Tibial nerve (tissue), 4 donors: ENCODE results near the gene TTC23L.

Experiments
- EP300 ChIP-seq, 2 donors: sonication (generic); formaldehyde crosslinking; IDR thresholded peaks; one replicate each; pipeline ENCODE4 v1.6.1; 2017; ENCODE audit warnings: antibody characterized with exemption in 2 of 2, mild to moderate bottlenecking in 1 of 2
- POLR2A ChIP-seq, 2 donors: fragments of 450-650 bp; IDR thresholded peaks; one replicate each; pipeline ENCODE4 v1.6.1; 2017; ENCODE audit warnings: antibody characterized with exemption in 2 of 2, mild to moderate bottlenecking in 2 of 2, moderate library complexity in 2 of 2
- TF ChIP-seq, protein P1 (sequence below), 5 experiments: fragments of 200-600 bp in 3 of 5; fragments of 450-650 bp in 2 of 5; sonication (generic) in 3 of 5; IDR thresholded peaks; one replicate each; pipeline ENCODE4 v1.5.1; 2016 to 2019; ENCODE audit warnings: antibody characterized with exemption in 5 of 5, mild to moderate bottlenecking in 3 of 5, moderate library complexity in 2 of 5

DNA sequence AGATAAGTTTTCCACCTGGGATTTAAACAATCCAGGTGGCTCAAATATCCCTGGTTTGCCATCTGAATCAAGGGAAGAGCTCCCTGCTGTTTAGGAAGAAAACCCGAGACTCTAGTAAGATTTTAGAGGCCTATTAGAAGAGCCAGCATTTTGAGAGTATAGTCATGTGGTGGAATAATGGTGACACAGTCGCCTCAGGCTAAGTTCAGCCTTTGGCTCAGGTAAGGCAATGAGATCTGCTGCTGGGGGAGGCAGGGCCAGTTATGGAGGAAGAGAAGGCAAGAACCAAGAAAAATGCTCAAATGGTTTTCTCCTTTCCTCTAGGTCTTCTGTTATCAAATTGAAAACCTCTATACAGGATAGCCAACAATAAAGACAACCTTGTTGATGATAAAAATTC lies 60.1 kb downstream of the TTC23L start:
- TF ChIP-seq, protein P1, sequence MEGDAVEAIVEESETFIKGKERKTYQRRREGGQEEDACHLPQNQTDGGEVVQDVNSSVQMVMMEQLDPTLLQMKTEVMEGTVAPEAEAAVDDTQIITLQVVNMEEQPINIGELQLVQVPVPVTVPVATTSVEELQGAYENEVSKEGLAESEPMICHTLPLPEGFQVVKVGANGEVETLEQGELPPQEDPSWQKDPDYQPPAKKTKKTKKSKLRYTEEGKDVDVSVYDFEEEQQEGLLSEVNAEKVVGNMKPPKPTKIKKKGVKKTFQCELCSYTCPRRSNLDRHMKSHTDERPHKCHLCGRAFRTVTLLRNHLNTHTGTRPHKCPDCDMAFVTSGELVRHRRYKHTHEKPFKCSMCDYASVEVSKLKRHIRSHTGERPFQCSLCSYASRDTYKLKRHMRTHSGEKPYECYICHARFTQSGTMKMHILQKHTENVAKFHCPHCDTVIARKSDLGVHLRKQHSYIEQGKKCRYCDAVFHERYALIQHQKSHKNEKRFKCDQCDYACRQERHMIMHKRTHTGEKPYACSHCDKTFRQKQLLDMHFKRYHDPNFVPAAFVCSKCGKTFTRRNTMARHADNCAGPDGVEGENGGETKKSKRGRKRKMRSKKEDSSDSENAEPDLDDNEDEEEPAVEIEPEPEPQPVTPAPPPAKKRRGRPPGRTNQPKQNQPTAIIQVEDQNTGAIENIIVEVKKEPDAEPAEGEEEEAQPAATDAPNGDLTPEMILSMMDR (IDR thresholded peaks at IDR 0.05): no peak
- TF ChIP-seq POLR2A (IDR thresholded peaks at IDR 0.05): no peak
- TF ChIP-seq EP300 (IDR thresholded peaks at IDR 0.05): no peak
